Activated CD8-positive, alpha-beta memory T cell treated with anti-CD3 and anti-CD28 coated beads, Interleukin-2, amount 50 U/mL, for 4 hours (primary cell): ENCODE results near the gene KCNT2.
"Not testable (repeated sequence)": the region's sequence is repeated elsewhere in the genome, so short reads cannot be mapped to it uniquely, and the experiment has no call there.

Source experiments
- DNase-seq: peaks from one replicate; pipeline ENCODE4 v3.0.0-alpha.2; 2020

Gene KCNT2

DNA sequence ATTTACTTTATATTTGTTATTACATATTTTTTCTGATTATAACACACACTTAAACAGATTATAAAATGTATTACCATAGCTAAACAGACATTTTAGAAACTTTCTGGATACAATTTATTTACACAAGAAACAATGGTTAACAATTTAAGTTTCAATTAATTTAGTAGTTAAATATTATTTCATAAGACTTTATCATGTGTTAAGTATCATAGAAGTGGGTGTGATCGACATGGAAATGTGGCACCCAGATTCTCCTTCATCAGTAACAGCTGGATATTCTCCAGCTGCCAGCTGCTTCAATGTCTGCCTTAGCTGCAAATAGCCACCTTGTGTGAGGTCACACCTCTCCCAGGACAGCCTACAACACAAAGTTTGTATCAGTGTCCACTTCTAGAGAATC is 97.8 kb downstream of the KCNT2 start:
- DNase-seq = no peak

DNA sequence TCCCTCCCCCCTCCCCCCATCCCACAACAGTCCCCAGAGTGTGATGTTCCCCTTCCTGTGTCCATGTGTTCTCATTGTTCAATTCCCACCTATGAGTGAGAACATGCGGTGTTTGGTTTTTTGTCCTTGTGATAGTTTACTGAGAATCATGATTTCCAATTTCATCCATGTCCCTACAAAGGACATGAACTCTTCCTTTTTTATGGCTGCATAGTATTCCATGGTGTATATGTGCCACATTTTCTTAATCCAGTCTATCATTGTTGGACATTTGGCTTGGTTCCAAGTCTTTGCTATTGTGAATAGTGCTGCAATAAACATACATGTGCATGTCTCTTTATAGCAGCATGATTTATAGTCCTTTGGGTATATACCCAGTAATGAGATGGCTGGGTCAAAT is 104.0 kb downstream of the KCNT2 start:
- not testable (repeated sequence) for DNase-seq

DNA sequence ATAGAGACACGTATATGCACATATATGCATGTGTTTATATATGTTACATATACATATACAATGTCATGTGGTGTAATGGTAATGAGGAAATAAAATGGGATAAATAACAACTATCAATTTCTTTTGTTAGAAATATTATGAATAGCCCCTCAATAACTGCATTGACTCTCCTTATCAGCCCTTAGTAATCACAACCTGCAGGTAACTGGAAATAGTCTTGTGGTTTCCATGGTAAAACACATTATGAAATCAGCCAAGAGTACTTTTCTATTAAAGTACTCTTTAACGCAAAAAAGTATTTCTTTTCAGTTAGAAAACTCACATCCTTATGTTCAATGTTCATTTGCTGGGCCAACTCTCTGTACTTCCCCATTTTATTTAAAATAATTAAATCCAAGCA is 105.8 kb downstream of the KCNT2 start:
- DNase-seq = no peak

DNA sequence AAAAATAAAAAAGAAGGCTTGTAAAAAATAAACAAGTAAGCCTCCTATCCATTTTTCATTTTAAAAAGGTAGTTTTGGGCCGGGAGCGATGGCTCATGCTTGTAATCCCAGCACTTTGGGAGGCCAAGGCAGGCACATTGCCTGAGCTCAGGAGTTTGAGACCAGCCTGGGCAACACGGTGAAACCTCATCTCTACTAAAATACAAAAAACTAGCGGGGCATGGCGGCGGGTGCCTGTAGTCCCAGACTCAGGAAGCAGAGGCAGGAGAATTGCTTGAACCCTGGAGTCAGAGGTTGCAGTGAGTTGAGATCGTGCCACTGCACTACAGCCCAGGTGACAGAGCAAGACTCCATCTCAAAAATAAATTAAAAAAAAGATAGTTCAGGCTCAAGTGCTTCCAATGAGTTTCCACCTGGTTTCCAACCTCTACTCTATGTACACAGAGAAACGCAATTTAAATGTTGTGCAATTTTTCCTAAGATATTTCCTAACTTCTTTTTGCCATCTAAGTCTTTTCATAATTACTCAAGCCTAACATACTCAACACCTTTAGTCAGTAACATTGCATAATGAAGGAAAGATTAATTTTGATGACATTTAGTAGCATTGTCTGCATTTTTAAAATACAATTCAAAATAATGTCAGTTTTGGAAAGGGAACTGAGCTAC is 106.3 kb downstream of the KCNT2 start:
- no peak for DNase-seq

DNA sequence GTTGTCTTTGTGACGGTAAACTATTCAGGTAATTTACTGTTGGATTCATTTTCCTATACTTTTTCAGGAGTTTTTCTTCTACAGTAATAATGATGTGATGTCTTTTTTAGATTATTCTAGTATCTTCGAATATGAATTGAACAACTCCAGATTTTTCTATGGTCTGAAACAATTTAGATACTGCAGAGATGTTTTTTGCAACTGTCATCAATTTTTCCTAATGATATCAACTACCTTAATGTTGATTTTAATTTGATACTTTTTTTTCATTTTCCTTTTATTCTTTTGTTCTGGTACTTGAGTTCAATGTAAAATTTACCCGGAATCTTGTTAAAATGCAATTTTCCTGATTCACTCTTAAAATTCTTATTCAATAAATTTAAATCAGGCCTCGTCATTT is 110.4 kb downstream of the KCNT2 start:
- DNase-seq = no peak

DNA sequence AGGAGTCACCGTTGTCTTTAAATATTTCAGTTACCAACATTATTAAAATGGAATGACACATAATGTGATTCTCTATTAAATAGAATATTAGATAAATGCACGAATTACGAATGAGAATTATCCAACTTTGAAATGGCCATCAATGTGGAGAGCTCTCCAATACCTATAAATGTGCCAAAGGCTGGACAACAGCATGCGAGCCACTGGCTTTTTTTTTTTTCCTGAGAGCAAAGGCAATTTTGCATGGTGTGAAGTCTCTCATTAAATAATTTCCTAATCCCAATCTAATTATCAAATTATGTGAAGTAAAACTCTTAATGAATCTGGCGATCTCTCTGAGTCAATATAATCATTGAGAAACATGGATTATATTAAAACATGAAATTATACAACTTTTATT is 113.5 kb downstream of the KCNT2 start:
- no peak for DNase-seq

DNA sequence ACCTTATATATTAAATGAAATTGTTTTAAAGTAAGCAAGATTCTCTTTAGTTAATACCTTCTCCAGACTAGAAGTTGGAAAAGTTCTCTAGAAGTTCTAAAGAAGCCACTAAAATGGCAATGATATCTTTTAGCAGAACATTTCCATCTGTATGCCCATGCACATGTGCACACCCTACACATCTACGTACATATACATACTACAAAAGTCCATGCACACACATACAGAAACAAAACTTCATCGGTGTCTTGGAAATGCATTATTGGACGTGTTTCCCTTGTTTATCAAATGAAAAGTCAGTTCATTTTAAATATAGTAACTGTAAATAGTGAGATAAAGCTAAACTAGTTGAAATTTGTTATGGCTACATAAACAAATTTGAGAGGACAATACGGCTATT is 114.4 kb downstream of the KCNT2 start:
- no peak for DNase-seq

DNA sequence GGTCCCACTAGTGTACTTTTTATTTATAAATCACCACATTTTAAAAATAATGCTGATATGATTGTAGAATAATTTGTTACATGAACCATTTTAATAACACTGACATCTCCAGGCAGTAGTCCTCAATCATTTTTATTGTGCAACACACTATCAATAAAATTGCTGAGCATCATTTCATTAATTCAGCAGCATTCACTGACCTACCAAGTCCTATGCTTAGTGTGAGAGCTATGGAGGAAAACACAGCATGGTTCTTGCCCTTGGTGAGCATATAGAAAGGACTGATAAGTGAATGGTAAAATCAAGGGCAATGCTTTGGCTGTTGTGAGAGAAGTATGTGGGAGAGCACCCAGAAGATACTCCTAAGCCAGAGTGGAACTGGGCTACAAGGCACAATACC is 119.7 kb downstream of the KCNT2 start:
- DNase-seq = no peak

DNA sequence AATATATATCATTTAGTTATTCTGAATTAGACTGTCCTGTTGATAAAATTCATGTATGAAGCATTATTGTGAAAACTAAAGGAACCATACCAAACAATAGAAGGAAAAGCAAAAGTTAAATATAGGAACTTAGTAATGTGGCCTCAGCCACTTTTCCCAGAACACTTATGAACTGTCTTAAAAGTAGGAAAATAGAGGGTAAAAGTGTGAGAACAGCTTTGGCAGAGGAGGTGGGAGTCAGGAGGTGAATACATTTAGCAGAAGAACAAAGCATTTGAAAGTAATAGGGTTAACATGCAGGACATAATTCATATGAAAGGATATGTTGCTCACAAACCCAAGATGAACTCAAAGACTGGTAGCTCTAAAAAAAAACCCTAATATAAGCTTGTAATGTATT is 121.9 kb downstream of the KCNT2 start:
- no peak for DNase-seq

DNA sequence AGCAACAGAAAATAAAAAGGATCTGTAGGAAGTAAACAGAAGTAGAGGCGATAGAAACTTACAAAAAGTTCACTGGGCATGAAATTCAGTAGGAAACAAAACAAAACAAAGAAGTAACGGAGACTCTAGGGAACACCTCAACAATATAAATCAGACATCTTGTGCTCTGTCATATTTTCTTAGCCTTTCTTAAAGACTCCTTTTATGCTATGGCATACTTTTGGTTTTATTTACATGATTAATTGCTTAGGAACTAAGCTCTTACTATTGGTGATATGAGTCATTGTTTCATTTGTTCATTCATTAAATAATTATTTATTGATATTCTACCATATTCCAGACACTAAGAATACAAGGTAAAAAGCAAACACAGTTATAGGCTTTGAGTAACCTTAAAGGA is 126.6 kb downstream of the KCNT2 start:
- DNase-seq = no peak

DNA sequence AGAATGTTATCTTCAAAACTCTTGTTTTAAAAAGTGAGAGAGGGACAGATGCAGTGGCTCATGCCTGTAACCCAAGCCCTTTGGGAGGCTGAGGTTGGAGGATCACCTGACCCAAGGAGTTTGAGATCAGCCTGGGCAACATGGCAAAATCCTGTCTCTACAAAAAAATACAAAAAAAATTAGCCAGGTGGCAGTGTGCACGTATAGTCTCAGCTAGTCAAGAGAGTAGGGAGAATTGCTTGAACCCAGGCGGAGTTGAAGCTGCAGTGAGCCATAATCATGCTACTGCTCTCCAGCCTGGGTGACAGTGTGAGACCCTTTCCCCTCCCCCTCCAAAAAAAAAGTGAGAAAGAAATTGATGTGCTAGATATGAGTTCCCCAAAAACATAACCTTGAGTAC is 131.0 kb downstream of the KCNT2 start:
- DNase-seq = no peak

DNA sequence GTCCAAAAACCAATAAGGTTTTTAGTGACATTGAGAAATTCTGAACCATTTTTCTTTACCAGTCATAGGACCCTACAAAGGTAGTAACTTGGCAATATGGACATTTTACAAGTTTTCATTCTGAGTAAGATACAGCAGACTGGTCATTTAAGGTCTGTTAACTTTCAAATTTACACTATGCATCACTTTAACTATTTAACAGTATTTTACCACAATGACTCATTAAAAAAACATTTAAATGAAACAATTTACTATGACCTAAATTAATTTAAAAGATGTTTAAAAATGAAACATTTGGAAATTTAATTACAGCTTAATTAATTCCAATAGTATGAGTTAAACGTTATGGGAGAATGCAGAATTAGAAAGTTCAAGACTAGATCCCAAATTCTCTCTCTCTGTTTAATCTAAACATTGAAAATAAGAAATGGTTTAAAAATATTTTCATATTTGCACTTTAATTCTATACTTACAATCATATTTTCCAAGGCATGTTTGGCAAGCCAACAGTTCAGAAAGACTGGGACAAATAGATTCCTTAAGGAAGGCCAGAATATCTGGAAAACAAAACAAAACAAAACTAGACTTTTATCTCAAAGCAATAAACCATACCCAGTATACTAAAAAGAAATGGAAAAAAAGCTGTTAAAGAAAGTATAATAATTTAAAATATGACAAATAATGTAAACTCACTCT is 140.9 kb downstream of the KCNT2 start:
- no peak for DNase-seq

DNA sequence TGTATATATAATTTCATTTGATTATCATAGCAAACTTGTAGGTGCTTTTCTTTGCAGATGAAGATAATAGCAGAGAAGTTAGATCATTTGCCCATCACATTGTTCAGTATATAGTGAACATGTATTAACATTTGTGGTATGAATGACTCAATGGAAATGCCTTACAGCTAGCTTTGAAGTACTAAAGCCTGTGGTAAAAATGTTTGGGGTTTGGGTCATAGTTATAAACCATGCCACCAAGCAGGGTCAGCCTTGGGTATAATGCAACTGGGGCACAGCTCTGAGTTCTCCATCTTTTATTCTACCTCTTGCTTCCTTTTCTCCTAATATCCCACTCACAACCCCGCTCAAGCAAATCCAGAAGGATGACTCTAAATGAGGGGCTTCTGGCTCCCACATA is 141.6 kb downstream of the KCNT2 start:
- no peak for DNase-seq

DNA sequence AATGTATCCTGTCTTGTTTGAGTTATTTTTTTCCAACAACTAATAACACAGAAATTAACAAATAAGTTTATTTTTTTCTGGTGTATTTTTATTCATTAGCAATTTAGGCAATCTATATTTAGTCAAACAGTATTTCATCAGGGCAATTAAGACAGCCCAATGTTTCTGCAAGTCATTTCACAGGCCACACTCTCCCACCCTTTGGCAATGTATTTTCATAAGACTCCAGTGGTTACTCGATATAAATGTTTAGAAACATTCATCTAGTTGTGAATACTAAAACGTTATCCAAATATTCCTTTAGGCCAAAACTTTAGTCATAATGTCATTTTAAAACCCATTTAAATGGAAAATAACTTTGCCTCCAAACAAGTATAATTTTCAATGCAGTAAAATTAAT is 142.1 kb downstream of the KCNT2 start:
- DNase-seq = no peak

DNA sequence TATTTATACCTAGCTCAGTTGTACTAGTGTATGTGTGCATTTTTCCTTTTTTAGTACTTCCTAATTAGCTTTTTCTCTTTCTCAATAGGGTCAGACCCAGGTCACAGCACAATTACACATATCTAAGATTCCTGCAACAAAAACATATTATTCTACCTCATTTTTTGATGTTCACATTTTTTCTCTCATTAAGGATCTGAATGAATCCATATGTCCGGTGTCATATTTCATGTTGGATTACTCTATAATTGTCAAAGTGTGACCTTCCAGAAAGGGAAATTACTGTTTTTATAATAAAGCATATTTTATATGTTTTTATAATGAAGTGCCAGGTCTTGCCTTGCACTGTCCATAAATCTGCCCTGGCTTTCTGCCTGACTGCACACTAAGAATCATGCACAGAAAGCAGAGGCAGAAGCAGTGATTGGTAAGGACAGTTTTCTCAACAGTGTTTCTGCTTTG is 143.7 kb downstream of the KCNT2 start:
- no peak for DNase-seq

DNA sequence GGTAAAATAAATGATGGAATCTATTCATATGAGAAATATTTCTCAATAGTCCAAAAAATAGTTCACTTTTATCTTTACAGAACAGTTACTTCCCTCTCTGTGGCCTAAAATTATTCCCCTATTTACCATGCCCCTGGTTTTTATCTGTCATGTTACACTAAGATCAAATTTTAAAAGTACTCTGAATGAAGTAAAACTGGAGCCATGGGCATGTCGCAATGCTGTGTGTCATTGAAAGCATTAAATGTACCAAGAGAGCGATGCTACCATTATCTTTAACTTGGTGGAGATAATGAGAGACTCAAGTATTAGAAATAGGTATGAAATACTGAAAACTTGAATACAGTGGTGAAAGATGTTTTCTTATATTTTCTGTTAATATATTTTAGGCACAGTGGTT is 146.2 kb downstream of the KCNT2 start:
- no peak for DNase-seq

DNA sequence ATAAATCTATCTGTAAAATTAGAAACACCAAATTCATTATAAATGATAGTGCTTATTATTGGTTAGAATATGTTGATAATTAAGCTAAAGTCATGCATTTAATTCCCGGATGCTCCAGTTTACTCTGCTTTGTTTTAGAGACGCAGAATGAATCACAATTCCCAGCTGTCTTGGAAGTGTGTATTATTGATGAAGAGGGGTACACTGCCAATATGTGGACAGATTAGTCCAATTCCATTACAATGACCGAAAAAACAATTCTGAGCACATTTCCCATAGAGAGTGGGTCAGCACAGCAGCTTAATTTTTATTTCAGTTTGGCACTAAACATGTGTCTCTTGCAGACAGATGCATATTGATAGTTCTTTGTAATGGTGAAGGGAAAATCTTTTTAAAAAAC is 146.7 kb downstream of the KCNT2 start:
- no peak for DNase-seq

DNA sequence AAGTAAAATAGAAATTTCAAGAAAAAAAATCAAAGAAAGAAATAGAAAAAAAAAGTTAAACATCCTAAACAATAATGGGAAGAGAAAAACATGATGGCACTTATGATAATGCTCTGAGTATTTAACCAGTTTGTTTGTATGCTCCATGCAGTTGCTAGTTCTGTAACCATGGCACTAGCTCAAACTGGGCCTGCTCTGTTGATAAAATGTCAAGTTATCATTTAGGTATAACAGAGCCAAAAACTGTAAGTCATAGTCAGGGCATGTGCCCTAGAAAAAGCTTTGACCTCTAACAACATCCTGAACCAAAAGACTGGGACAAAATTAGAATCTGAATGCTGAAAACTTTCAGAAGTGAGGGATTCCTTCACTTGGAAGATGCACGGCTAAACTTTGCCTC is 148.9 kb downstream of the KCNT2 start:
- DNase-seq = no peak

DNA sequence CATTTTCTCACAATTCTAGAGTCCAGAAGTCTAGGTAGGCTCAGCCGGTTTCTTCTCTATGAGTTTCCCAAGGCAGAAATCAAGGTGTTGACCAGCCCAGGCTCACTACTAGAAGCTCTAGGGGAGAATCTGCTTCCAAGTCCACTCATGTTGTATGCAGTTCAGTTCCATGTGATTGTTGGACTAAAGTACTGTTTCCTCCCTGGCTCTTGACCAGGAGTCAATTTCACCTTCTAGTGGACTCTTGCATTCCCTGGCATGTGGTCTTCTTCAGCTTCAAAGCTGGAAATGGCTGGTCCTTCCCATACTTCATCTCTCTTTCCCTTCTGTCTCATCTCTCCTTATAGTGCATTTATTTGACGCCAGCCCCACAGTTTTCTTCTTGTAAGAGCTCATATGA is 153.4 kb downstream of the KCNT2 start:
- DNase-seq = no peak

DNA sequence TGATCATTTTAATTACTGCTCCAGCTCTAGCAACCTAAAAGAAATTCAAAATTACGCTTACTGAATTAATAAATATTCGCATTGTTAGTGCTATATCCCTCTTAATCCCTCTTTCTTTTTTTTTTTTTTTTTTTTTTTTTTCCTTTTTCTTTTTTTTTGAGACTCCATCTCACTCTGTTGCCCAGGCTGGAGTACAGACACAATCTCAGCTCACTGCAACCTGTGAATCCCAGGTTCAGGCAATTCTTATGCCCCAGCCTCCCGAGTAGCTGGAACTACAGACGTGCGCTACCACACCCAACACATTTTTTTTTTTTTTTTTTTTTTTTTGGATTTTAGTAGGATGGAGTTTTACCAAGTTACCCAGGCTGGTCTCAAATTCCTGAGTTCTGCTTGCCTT is 157.1 kb downstream of the KCNT2 start:
- DNase-seq = no peak

DNA sequence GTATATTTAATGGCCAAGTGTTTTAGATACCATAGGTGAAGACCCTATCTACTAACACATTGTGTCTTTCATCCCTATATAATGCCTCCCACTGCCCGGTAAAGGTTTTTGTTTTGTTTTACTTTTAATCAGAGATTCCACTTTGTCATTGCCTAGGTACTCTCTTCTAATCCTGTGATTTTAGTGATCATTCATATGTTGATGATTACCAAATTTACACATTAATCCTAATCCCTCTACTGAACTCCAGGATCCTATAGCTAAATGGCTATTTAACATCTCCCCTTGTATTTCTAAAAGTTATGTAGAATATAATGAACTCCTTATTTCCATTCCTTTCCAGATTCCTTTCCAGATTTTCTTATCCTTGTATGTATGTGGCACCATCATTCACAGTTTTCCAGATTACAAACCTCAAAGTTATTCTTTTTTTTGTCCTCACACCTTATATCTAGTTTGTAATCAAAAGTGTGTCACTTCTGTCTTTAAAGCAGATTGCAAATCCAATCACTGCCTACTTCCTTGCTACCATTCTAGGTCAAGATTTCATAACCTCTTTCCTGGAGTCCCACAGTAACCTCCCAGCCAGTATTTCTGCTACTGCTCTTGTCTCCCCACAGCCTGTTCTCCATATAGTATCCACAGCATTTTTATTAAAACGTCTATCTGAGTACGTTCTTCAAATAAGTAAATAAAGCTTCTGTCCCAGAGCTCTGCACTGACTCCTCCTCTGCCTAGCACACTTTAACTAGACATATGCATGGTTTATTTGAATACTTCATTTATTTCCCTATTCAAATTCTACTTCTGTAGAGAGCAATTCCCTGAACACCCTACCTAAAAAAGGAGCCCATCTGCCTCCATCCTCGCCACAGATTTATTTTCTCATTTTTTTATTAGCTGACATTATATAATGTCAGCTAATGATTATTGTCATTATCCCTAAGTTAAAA is 157.8 kb downstream of the KCNT2 start:
- no peak for DNase-seq

DNA sequence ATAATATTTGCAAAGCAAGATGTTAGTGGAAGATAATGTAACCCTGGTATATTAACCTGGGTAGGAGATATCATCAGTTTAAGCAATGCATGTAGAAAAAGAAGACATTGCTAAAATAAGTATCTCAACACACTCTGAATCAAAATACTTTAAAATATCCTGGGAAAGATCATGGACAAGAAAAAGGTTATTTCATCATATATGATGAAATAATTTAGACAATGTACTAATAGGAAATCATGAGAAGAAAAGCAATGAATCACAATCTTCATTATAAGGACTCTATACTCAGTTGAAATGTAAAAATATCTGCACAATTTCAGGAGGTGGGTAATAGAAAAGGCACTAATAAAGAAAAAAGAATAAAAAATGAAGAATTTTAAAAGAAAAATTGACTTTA is 158.8 kb downstream of the KCNT2 start:
- DNase-seq = no peak

DNA sequence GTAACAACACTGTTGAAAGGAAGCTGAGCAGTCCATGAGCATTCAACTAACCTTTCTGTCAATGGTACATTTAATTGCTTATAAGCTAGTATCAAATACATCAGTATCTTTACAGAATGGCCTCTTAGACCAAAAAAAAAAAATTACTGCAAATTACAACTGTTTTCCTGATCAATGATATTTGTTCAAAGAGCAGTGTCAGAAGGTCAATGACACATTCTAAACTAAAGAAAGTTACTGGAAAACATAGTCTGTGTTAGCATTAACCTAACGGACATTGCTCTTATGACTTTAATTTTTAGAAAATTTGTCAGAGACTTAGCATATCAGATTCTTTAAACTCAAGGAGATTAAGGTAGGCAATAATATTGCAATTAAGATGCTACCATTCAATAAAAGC is 162.5 kb downstream of the KCNT2 start:
- DNase-seq = no peak

DNA sequence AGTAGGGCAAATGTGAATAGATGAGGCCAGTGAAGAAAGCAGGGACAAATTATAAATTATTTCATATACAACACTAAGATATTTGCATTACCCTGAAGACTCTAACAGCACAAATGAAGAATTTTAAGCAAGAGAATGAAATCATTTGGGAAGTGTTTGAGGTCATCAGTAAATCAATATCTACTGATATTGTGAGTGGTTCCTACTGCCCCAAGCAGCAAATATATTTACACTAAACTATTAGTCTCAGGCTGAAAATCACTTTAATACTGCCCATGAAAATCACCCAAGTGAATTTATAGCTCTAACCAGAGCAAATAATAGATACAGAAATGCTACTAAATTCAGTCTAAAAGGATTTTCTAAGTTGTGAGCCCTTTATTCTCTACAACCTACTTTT is 163.6 kb downstream of the KCNT2 start:
- no peak for DNase-seq
